Mammary epithelial cell (primary cell): ENCODE data around the gene MAP4K4.

ENCODE experiments used
- CTCF ChIP-seq, 2 donors: IDR thresholded peaks in 1 of 2; conservative IDR thresholded peaks in 1 of 2; 2 replicates each; pipeline ENCODE4 v1.5.1; 2011 to 2012; ENCODE audit warnings: inconsistent platforms in 2 of 2, low read length in 2 of 2, mild to moderate bottlenecking in 2 of 2, control low read depth in 1 of 2, low read depth in 1 of 2; ENCODE audit not compliant: insufficient read depth in 1 of 2; ENCODE audit errors: extremely low read depth in 1 of 2
- EZH2 ChIP-seq: IDR thresholded peaks from 2 replicates; pipeline ENCODE4 v1.6.1; 2012; ENCODE audit warnings: low read length, inconsistent platforms, borderline replicate concordance

- TF ChIP-seq CTCF (conservative IDR thresholded peaks at IDR 0.05 in 1 of 2, IDR thresholded peaks at IDR 0.05 in 1 of 2; ENCODE audit: extremely low read depth in 1 of 2, insufficient read depth in 1 of 2, low read depth in 1 of 2, low read length in 2 of 2) (no peak), EZH2 (no peak)
Observed at GRCh38 chr2:101850991-101851390, 153.5 kb downstream of the MAP4K4 start.
